DND-41 (cell line): ENCODE measurements around the gene ADAMTS9.

ENCODE experiments used
- ATAC-seq: fragments of 200-7000 bp; cut with Tn5 transposase; 3 replicates; pipeline ENCODE4 v1.9.1; 2021; ENCODE audit warnings: low read depth; ENCODE audit not compliant: insufficient read depth
- DNase-seq: peaks from one replicate; pipeline ENCODE4 v3.0.0-alpha.2; 2020
- H2AFZ ChIP-seq: 2 replicates; pipeline ENCODE4 v1.6.0; 2012; ENCODE audit warnings: low read depth, low read length
- H3K27ac ChIP-seq: 2 replicates; pipeline ENCODE4 v1.5.1; 2012; ENCODE audit warnings: low read length, inconsistent platforms
- H3K27me3 ChIP-seq: fragments of 200-600 bp; sonication (generic); 2 replicates; pipeline ENCODE4 v1.6.0; 2012; ENCODE audit warnings: low read length, mild to moderate bottlenecking, inconsistent platforms; ENCODE audit not compliant: insufficient read depth, poor library complexity
- H3K36me3 ChIP-seq: 2 replicates; pipeline ENCODE4 v1.5.1; 2012; ENCODE audit warnings: low read length, inconsistent platforms; ENCODE audit not compliant: insufficient read depth
- H3K4me1 ChIP-seq: 2 replicates; pipeline ENCODE4 v1.5.1; 2012; ENCODE audit warnings: mild to moderate bottlenecking, low read length; ENCODE audit not compliant: insufficient read depth
- H3K4me2 ChIP-seq: 2 replicates; pipeline ENCODE4 v1.6.0; 2012; ENCODE audit warnings: mild to moderate bottlenecking, moderate library complexity, low read length, inconsistent platforms; ENCODE audit not compliant: insufficient read depth
- H3K4me3 ChIP-seq, 2 experiments: fragments of 200-600 bp in 1 of 2; shearing (Covaris generic) in 1 of 2; 2 replicates each; pipeline ENCODE4 v1.5.1; 2012 to 2016; ENCODE audit warnings: inconsistent platforms in 2 of 2, low read length in 2 of 2, mild to moderate bottlenecking in 2 of 2, low read depth in 1 of 2, moderate library complexity in 1 of 2
- H3K79me2 ChIP-seq: 2 replicates; pipeline ENCODE4 v1.6.0; 2012; ENCODE audit warnings: low read length, inconsistent platforms; ENCODE audit not compliant: insufficient read depth
- H3K9ac ChIP-seq: 2 replicates; pipeline ENCODE4 v1.6.0; 2012; ENCODE audit warnings: low read depth, mild to moderate bottlenecking, inconsistent platforms, low read length, moderate library complexity
- H3K9me3 ChIP-seq: 2 replicates; pipeline ENCODE4 v1.5.1; 2012; ENCODE audit warnings: low read length, moderate library complexity, mild to moderate bottlenecking, inconsistent platforms; ENCODE audit not compliant: insufficient read depth, severe bottlenecking
- H4K20me1 ChIP-seq: 2 replicates; pipeline ENCODE4 v1.6.0; 2012; ENCODE audit warnings: low read length; ENCODE audit not compliant: insufficient read depth
- EZH2 ChIP-seq: IDR thresholded peaks from 3 replicates; pipeline ENCODE4 v1.6.1; 2012; ENCODE audit warnings: borderline replicate concordance, low read depth, mild to moderate bottlenecking, moderate library complexity, low read length, inconsistent platforms; ENCODE audit not compliant: severe bottlenecking
- TF ChIP-seq, protein P1 (sequence below): IDR thresholded peaks from 2 replicates; pipeline ENCODE4 v1.5.1; 2012; ENCODE audit warnings: borderline replicate concordance, low read length, moderate library complexity, mild to moderate bottlenecking; ENCODE audit not compliant: poor library complexity, severe bottlenecking; ENCODE audit errors: extremely low read depth

The ADAMTS9 gene

DNA sequence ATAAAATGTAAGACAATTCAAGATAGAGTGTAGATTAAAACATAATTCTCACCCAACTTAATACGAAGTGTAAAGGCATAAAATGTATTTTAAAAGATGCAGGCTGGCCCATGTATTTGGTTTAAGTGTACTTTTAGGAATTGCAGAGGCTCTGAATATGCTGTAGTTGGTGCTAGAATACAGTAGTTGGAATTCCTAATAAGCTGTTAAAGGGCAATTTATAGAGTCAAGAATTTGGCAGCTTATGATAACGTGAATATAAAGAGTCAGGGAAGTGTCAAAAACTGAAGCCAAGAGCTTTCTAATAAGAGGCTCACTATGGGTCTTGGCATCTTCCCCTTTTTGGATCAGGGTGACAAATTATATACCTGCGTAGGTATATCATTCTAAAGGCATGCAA is 36.5 kb downstream of the ADAMTS9 start:
- no peaks in the 10 kb centered on the region for H3K9me3 ChIP-seq
- H3K4me1 ChIP-seq = no peaks in the 10 kb centered on the region
- no peaks in the 10 kb centered on the region for H3K36me3 ChIP-seq
- TF ChIP-seq EZH2 = no peak
- TF ChIP-seq, protein P1, sequence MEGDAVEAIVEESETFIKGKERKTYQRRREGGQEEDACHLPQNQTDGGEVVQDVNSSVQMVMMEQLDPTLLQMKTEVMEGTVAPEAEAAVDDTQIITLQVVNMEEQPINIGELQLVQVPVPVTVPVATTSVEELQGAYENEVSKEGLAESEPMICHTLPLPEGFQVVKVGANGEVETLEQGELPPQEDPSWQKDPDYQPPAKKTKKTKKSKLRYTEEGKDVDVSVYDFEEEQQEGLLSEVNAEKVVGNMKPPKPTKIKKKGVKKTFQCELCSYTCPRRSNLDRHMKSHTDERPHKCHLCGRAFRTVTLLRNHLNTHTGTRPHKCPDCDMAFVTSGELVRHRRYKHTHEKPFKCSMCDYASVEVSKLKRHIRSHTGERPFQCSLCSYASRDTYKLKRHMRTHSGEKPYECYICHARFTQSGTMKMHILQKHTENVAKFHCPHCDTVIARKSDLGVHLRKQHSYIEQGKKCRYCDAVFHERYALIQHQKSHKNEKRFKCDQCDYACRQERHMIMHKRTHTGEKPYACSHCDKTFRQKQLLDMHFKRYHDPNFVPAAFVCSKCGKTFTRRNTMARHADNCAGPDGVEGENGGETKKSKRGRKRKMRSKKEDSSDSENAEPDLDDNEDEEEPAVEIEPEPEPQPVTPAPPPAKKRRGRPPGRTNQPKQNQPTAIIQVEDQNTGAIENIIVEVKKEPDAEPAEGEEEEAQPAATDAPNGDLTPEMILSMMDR = no peak
- ATAC-seq = no peak
- H3K9ac ChIP-seq = no peak overlapping the region
- H3K79me2 ChIP-seq = no peaks in the 10 kb centered on the region
- H2AFZ ChIP-seq = no peak overlapping the region
- no peaks in the 10 kb centered on the region for H3K27me3 ChIP-seq
- H3K4me3 ChIP-seq = no peak overlapping the region
- no peak overlapping the region for H3K27ac ChIP-seq
- H4K20me1 ChIP-seq = no peaks in the 10 kb centered on the region
- H3K4me2 ChIP-seq = no peak overlapping the region
- DNase-seq = no peak

DNA sequence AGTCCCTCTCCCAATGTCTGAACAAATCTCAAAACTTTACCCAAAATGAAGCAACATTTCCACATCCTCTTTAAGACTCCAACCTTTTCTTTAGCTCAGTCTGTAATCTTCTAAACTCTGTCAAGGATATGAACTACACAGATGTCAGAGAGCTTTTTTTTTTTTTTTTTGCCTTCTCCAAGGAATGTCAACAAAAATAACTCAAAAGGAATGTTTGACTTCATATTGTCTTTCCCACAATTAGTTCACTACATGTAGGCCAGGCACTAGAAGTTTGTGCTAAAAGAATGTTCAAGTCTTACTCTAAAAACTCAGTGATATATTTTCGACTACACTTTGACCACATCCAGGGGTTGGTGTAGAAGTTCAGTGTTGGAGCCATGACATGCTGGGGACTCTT is 37.1 kb downstream of the ADAMTS9 start:
- DNase-seq (no peak), ATAC-seq (no peak)
- Histone ChIP-seq H3K9me3 (no peaks in the 10 kb centered on the region), H3K79me2 (no peaks in the 10 kb centered on the region), H4K20me1 (no peaks in the 10 kb centered on the region), H2AFZ (no peak overlapping the region), H3K4me2 (no peak overlapping the region), H3K4me3 (no peak overlapping the region), H3K27ac (no peak overlapping the region), H3K4me1 (no peaks in the 10 kb centered on the region), H3K9ac (no peak overlapping the region), H3K27me3 (no peaks in the 10 kb centered on the region), H3K36me3 (no peaks in the 10 kb centered on the region)
- no peak for TF ChIP-seq EZH2
- TF ChIP-seq, protein P1 = no peak

DNA sequence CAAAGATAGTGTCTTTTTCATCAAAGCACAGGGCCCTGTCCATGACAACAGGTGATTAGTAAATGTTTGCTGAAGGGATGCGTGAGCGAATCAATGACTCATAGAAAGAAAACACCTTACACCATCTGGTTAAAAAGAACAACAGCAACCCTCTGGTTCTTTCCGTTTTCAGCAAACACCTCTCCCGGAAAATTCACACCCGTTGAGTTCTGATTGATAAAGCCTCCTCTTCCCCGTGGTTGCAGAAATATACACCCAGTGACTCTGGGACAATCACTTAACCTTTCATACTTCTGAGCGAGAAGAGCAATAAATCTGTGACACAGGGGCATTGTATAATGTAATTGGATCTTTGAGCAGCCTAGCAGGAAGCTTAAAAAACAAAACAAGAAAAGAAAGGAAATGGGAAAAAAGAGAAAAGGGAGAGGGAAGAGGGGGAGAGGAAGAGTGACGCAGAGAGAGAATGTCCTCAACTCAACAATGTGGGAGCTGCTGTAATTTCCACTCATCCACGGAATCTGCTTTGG is 37.6 kb downstream of the ADAMTS9 start:
- DNase-seq (no peak), ATAC-seq (no peak)
- H3K79me2 ChIP-seq = no peaks in the 10 kb centered on the region
- no peak overlapping the region for H3K27ac ChIP-seq
- H3K36me3 ChIP-seq = no peaks in the 10 kb centered on the region
- TF ChIP-seq, protein P1 = no peak
- no peak for TF ChIP-seq EZH2
- no peaks in the 10 kb centered on the region for H4K20me1 ChIP-seq
- no peak overlapping the region for H3K9ac ChIP-seq
- no peak overlapping the region for H2AFZ ChIP-seq
- no peak overlapping the region for H3K4me2 ChIP-seq
- no peaks in the 10 kb centered on the region for H3K9me3 ChIP-seq
- no peaks in the 10 kb centered on the region for H3K27me3 ChIP-seq
- no peaks in the 10 kb centered on the region for H3K4me1 ChIP-seq
- H3K4me3 ChIP-seq = no peak overlapping the region
